ENCODE results near the gene BCL7A. TPM values are rescaled to one million over a fixed set of nuclear protein-coding genes. Genes with fewer than 3 reads are reported as not detected.
"Not testable (repeated sequence)": the region's sequence is repeated elsewhere in the genome, so short reads cannot be mapped to it uniquely, and the experiment has no call there.

BCL7A gene
- total RNA-seq, 1 donor from 2014 or later = 41.4 TPM

DNA sequence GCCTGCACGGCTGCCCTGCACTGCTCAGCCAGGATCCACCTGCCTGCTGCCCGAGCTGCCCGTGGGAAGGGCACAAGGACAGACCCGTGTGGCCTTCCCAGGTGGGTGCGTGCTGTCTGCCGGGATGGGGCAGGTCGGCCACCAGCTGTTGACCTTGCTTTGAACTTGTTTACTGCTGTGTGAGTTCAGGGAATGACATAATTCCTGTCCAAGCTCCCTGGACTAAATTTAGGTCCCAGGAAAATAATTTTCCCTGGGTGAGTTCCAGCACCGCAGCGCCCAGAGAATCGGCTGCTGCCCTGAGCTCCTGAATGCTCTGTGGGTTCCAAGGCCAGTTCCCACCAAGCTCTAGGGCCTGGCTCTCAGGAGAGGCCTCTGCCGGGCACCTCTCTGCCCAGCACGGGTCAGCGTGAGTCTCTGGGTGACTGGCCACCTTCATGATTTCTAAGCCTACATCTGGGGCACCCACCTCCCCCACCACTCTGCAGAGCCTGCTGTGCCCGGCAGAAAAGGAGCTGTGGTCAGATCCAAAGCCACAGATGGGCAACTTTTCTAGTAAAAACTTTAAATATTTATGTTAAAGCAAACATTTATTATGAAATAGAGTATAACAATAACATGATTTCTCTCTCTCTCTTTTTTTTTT lies 29.7 kb downstream of the BCL7A start:
- ChIA-PET CTCF (interaction anchor here (8.7 kb wide), 1 partner anchor 72 kb away, joined by 122 read pairs; no protein-coding TSS in a partner anchor), POLR2A (interaction anchor here (0.7 to 0.9 kb wide), 2 partner anchors 59 to 71 kb away, joined by 8 to 13 read pairs; no protein-coding TSS in a partner anchor)
- Mint-ChIP-seq H3K9me3 (no peaks in the 10 kb centered on the region), H3K27ac (no peak overlapping the region), H3K4me1 (peaks cover 4% of the 10 kb centered on the region), H3K27me3 (no peaks in the 10 kb centered on the region), H3K36me3 (ENCODE audit: low read depth) (peaks cover 70% of the 10 kb centered on the region), H3K4me3 (no peak overlapping the region)
- DNase-seq = no peak
- no peak for ATAC-seq (ENCODE audit: low read depth)
- intact Hi-C loops (cut with micrococcal nuclease) = no loop called here
- TF ChIP-seq CTCF (IDR thresholded peaks at IDR 0.05) = no peak

- Mint-ChIP-seq H3K4me3 (no peak overlapping the region), H3K4me1 (peaks cover 4% of the 10 kb centered on the region), H3K9me3 (no peaks in the 10 kb centered on the region), H3K27ac (no peak overlapping the region), H3K36me3 (ENCODE audit: low read depth) (peaks cover 72% of the 10 kb centered on the region), H3K27me3 (no peaks in the 10 kb centered on the region)
- DNase-seq (no peak), ATAC-seq (ENCODE audit: low read depth) (no peak)
- ChIA-PET POLR2A (interaction anchor here (0.7 kb wide), 1 partner anchor 60 kb away, joined by 8 read pairs; no protein-coding TSS in a partner anchor), CTCF (interaction anchor here (8.7 kb wide), 1 partner anchor 71 kb away, joined by 122 read pairs; no protein-coding TSS in a partner anchor)
- no peak for TF ChIP-seq CTCF (IDR thresholded peaks at IDR 0.05)
- intact Hi-C loops (cut with micrococcal nuclease) = no loop called here
Measured at GRCh38 chr12:122052285-122052684, 30.6 kb downstream of the BCL7A start.

GRCh38 chr12:122054842-122055520 lies 33.3 kb downstream of the BCL7A start:
- Mint-ChIP-seq H3K27ac (no peak overlapping the region), H3K4me3 (no peak overlapping the region), H3K36me3 (ENCODE audit: low read depth) (peaks cover 73% of the 10 kb centered on the region), H3K27me3 (no peaks in the 10 kb centered on the region), H3K4me1 (peaks cover 4% of the 10 kb centered on the region), H3K9me3 (no peaks in the 10 kb centered on the region)
- intact Hi-C loops (cut with micrococcal nuclease) = loop anchor here (1.0 to 2.0 kb wide), 5 partner anchors 14 to 301 kb away; partner anchors contain the start of gene CFAP251
- ChIA-PET CTCF (interaction anchor here (0.7 to 8.7 kb wide), 13 partner anchors 13 to 139 kb away, joined by 3 to 122 read pairs (median 5); partner anchors contain the start of gene CFAP251), POLR2A (interaction anchor here (1.1 kb wide), 1 partner anchor 27 kb away, joined by 3 read pairs; no protein-coding TSS in a partner anchor)
- no peak for ATAC-seq (ENCODE audit: low read depth)
- DNase-seq = no peak
- no peak for TF ChIP-seq CTCF (IDR thresholded peaks at IDR 0.05)

DNA sequence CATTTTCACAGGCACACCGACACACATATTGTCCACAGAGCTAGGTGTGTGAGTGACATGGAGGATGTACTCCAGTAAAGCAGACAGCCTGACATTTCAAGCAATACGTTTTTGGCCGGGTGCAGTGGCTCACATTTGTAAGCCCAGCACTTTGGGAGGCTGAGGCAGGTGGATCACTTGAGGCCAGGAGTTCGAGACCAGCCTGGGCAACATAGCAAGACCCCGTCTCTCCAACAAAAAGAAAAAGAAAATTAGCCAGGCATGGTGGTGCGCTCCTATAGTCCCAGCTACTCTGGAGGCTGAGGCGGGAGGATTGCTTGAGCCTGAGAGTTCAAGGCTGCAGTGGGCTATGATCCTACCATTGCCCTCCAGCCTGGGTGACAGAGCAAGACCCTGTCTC lies 34.7 kb downstream of the BCL7A start:
- H3K36me3 Mint-ChIP-seq (ENCODE audit: low read depth) = peaks cover 75% of the 10 kb centered on the region
- POLR2A ChIA-PET; H3K27me3 Mint-ChIP-seq; H3K4me1 Mint-ChIP-seq; DNase-seq; intact Hi-C loops (cut with micrococcal nuclease); ATAC-seq (ENCODE audit: low read depth); H3K4me3 Mint-ChIP-seq; H3K27ac Mint-ChIP-seq; H3K9me3 Mint-ChIP-seq: not testable (repeated sequence)
- CTCF ChIA-PET = interaction anchor here (1.0 to 8.7 kb wide), 2 partner anchors 67 to 138 kb away, joined by 3 to 122 read pairs; partner anchors contain the start of gene CFAP251

DNA sequence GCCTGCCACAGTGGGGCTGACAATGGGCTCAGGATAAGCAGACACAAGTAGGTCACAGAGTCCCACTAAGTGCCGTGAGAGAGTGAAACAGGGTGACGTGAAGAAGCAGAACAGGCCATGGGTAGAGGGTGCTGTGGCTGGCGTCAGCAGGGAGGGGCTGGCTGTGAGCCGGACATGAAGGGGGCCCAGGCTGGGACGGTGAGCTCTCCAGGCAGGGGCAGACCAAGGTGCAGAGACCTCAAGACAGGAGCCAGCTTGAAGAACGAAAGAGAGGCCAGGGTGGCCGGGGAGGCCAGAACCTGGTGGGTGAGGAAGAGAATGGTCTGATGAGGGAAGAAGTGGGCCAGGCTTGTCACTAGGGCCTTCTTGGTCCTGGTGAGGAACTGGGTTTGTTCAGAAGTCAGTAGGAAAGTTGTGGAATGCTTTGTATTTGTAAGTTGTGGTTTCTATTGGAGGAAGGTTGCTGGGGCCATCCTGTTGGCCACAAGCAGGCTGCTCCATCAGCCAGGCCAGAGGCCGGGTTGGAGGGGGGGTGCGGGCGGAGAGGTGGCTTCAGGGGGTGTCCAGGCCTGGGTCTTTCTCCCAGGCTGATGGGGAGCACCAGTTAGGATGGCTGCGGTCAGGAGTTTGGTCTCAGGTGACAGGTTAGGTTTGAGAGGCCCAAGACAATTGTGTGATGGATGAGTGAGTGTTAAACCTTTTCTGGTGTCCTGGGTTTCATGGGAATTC lies 35.5 kb downstream of the BCL7A start:
- H3K4me1 Mint-ChIP-seq = peaks cover 4% of the 10 kb centered on the region
- no peak overlapping the region for H3K27ac Mint-ChIP-seq

More for the DNA sequence above, 35.5 kb downstream of the BCL7A start:
- no peak for TF ChIP-seq CTCF (IDR thresholded peaks at IDR 0.05)
- peaks cover 79% of the 10 kb centered on the region for H3K36me3 Mint-ChIP-seq (ENCODE audit: low read depth)
- no peak for ATAC-seq (ENCODE audit: low read depth)
- ChIA-PET CTCF (interaction anchor here (8.7 kb wide), 1 partner anchor 66 kb away, joined by 122 read pairs; no protein-coding TSS in a partner anchor), POLR2A (no interaction called here)
- no peak overlapping the region for H3K4me3 Mint-ChIP-seq
- DNase-seq = no peak
- no peaks in the 10 kb centered on the region for H3K27me3 Mint-ChIP-seq
- intact Hi-C loops (cut with micrococcal nuclease) = no loop called here
- no peaks in the 10 kb centered on the region for H3K9me3 Mint-ChIP-seq

Data from activated B cell treated with CpG ODN at 0.5 μM for 24 hours (primary cell).